ENCODE results near the gene TBRG4. TPM values are rescaled to one million over a fixed set of nuclear protein-coding genes. Genes with fewer than 3 reads are reported as not detected.

TBRG4 gene
- polyA plus RNA-seq, 1 donor from 2014 or later = 52.8 TPM

GRCh38 chr7:45126201-45126600, 14.7 kb upstream of the TBRG4 start:
- no peaks in the 10 kb centered on the region for H4K20me1 ChIP-seq (ENCODE audit: insufficient read depth)
- H3K9ac ChIP-seq (ENCODE audit: low read length) = no peak overlapping the region
- H3K27me3 ChIP-seq (ENCODE audit: insufficient read depth, low read depth, low read length) = no peaks in the 10 kb centered on the region
- no peaks in the 10 kb centered on the region for H3K79me2 ChIP-seq (replicated peaks; ENCODE audit: insufficient read depth, low read length)
- no peak overlapping the region for H3K4me2 ChIP-seq (ENCODE audit: low read length)
- H3K4me3 ChIP-seq (ENCODE audit: low read length) = no peak overlapping the region
- no peaks in the 10 kb centered on the region for H3F3A ChIP-seq (ENCODE audit: insufficient read depth, low read length, poor library complexity, severe bottlenecking)
- TF ChIP-seq POLR2AphosphoS5 (IDR thresholded peaks at IDR 0.05) (no peak), MXI1 (conservative IDR thresholded peaks at IDR 0.05; ENCODE audit: poor library complexity, severe bottlenecking) (no peak), REST (IDR thresholded peaks at IDR 0.05; ENCODE audit: borderline replicate concordance) (no peak), CTCF (IDR thresholded peaks at IDR 0.05; ENCODE audit: poor library complexity, severe bottlenecking) (no peak), EP300 (conservative IDR thresholded peaks at IDR 0.05; ENCODE audit: poor library complexity, severe bottlenecking) (no peak), EZH2 (IDR thresholded peaks at IDR 0.05; ENCODE audit: borderline replicate concordance, insufficient read depth, low read length, poor library complexity, severe bottlenecking) (no peak), RAD21 (conservative IDR thresholded peaks at IDR 0.05) (no peak), TAF1 (IDR thresholded peaks at IDR 0.05; ENCODE audit: low read depth) (no peak)
- H2AFZ ChIP-seq (ENCODE audit: low read depth, low read length) = no peak overlapping the region
- no peaks in the 10 kb centered on the region for H3K36me3 ChIP-seq (ENCODE audit: insufficient read depth, low read length)
- no peaks in the 10 kb centered on the region for H3K9me3 ChIP-seq (ENCODE audit: low read length)
- no peaks in the 10 kb centered on the region for H3K9me2 ChIP-seq (ENCODE audit: insufficient read depth, low read length)
- H3K27ac ChIP-seq (ENCODE audit: low read length) = no peak overlapping the region

DNA sequence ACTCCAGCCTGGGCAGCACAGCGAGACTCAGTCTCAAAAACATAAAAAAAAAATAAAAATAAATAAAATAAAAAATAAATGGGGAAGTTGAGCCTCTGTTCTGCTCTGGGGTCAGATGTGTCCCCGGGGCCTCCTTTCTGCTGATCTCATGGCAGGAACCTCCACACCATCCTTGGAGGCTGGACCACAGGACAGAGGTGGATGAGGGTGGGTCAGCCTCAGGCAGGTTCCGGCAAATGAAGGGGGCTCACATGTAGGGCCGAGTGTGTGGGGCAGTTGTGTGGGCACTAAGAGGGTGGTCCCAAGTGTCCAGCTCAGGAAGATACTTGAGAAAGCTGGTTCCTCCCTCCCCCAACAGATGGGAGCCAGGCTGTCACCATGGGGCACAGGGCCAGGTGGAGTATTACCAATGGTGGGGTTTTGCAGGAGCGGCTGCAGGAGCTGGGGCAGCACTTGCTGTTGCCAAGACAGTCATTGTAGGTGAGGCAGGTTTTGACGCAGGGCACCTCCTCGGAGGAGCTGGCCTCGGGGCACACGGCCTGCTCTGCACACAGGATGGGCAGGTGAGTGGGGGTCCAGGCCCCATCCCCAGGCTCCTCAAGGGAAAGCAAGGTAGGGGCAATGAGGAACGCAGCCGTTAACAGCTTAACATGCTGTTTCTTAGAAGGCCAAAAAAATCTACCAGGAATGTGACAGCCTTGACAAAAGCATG, 13.9 kb upstream of the TBRG4 start:
- TF ChIP-seq SMC3 (conservative IDR thresholded peaks at IDR 0.05; ENCODE audit: poor library complexity) (no peak), TAF1 (IDR thresholded peaks at IDR 0.05; ENCODE audit: low read depth) (no peak), EZH2 (IDR thresholded peaks at IDR 0.05; ENCODE audit: borderline replicate concordance, insufficient read depth, low read length, poor library complexity, severe bottlenecking) (no peak), REST (IDR thresholded peaks at IDR 0.05; ENCODE audit: borderline replicate concordance) (no peak), CTCF (IDR thresholded peaks at IDR 0.05; ENCODE audit: poor library complexity, severe bottlenecking) (no peak), RAD21 (conservative IDR thresholded peaks at IDR 0.05) (no peak), POLR2AphosphoS5 (IDR thresholded peaks at IDR 0.05) (no peak), MXI1 (conservative IDR thresholded peaks at IDR 0.05; ENCODE audit: poor library complexity, severe bottlenecking) (no peak), EP300 (conservative IDR thresholded peaks at IDR 0.05; ENCODE audit: poor library complexity, severe bottlenecking) (no peak)
- Histone ChIP-seq H3K4me2 (ENCODE audit: low read length) (no peak overlapping the region), H3K36me3 (ENCODE audit: insufficient read depth, low read length) (no peaks in the 10 kb centered on the region)

More for the DNA sequence above, 13.9 kb upstream of the TBRG4 start:
- Histone ChIP-seq H3K9me3 (ENCODE audit: low read length) (no peaks in the 10 kb centered on the region), H3K9me2 (ENCODE audit: insufficient read depth, low read length) (no peaks in the 10 kb centered on the region), H3F3A (ENCODE audit: insufficient read depth, low read length, poor library complexity, severe bottlenecking) (no peaks in the 10 kb centered on the region), H3K79me2 (replicated peaks; ENCODE audit: insufficient read depth, low read length) (no peaks in the 10 kb centered on the region), H3K9ac (ENCODE audit: low read length) (no peak overlapping the region), H4K20me1 (ENCODE audit: insufficient read depth) (no peaks in the 10 kb centered on the region), H3K4me3 (ENCODE audit: low read length) (no peak overlapping the region), H3K27me3 (ENCODE audit: insufficient read depth, low read depth, low read length) (no peaks in the 10 kb centered on the region), H2AFZ (ENCODE audit: low read depth, low read length) (no peak overlapping the region), H3K27ac (ENCODE audit: low read length) (no peak overlapping the region)
